ENCODE data around the gene UCKL1.
A peak's percentile ranks its signal among the peaks of the same experiment; 100 is the strongest.

Gene UCKL1

DNA sequence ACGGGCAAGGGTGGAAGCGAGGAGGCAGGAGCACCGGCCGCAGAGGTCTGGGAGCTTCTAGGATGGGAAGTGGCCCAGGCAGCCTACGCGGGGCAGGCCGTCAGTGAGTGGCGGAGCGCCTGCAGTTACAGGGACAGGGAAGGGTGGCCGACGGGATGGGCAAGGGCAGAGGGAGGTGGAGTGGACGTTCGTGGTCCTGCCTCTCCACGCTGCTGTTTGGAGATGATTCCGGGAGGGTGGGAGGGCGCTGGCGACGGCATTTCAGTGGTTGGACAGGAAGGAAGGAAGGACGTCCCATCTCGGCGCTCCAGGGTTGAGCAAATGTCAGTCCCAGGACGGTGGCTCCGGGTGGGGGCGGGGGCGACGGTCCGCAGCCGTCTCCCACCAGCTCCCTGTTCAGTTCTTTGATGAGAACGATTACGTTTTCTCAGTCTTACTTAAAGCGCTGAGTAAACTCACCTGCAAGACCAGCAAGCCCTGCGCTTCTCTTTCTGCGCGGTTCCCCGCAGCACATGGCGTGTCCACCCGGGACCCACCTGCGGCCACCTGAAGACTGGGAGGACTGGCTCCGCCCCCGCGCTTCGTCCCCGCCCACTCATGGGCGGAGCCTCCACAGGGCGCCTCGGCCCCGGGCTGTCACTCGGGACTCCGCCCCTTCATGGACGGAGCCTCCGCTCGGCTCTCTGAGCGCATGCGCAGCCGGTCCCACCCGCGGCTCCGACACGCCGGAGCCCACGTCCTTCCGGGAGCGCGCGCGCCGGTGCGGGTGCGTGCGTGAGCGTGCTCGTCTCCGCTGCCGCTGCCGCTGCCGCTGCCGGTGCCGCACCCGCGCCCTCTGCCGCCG lies 61.6 kb downstream of the UCKL1 start, which contains the start of gene DNAJC5:
DNAJC5 (plus strand) TSS at position 769 of the 844 bp plus-strand sequence. CDS start 33,220 bp downstream, outside the sequence.
- DNase-seq, result peak; percentile 34 to 97 (median 89)

DNA sequence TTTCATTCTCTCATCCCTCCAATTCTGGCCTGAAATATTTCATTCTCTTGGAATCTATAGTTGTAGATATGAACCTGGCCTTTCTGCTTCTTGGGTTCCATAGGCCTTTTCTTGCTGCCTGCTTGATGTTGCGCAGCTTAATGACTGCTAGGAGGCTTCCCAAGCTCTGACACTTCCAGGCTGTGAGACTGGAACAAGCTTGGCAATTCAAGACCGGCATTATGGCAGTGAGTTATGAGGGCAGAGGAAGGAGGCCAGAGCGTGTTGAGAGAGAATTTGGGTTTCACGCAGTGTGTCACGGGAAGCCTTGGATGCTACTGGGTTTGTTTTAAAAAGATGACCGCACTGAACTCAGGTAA lies 62.2 kb downstream of the UCKL1 start:
- DNase-seq, result peak in 1 of 56 donors; percentile 30

DNA sequence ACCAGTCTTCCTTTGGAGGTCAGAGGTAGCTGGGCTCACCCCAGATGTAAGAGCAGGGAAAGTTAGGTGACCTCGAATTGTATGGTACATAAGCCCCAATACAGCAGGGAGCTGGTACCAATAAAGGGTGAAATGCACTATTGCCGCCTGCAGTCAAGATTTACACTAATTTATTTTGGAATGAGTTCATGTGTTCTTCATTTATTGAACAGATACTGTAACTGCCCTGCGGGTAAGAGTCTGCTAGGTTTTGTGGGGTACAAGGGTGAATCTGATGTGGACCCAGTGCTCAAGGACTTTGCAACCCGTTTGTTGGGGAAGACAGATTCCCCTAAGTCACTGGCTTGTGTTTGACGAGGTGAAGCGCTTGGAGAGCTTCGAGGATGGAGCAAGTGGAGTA lies 63.8 kb downstream of the UCKL1 start:
- DNase-seq, result no peak

DNA sequence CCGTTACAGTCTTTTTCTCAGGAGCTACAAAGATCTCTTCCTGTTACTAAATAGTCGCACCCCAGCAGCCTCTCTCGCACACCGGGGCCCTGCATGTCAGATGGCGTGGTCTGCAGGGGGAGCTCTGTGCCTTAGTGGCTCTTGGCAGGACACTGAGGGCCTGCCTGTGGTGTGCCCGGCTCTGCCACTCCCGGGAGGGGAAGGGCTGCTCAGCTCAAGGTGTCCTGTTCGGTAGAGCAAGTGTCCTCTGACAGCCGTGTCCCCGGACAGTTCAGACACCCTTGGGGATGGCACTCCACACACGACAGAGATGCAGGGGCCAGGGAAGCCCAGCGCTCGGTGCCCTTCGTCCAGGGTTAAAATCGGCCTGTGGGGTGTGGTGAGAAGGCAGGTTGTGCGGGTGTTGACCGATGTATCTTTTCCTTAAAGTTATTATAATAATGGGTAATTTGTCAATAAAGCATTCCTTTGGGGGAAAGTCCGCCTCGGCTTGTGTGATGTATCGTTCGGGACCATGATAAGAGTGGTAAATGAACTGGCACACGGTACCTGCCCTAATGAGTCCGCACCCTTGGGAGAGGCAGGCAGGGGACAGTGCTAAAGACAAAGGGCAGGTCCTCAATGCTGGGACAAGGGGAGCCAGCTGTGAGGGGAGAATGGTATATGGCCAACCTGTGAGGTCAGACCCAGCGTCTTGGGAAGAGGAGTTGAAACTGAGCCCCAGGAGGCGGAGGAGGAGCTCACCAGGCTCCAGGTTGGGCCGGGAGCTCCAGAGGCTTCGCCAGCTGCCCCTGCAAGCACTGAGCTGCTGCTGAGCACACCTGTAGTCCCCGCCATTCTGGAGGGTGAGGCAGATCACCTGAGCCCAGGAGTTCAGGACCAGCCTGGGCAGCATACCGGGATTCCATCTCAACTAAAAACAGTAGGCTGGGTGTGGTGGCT lies 64.9 kb downstream of the UCKL1 start:
- no peak for DNase-seq

DNA sequence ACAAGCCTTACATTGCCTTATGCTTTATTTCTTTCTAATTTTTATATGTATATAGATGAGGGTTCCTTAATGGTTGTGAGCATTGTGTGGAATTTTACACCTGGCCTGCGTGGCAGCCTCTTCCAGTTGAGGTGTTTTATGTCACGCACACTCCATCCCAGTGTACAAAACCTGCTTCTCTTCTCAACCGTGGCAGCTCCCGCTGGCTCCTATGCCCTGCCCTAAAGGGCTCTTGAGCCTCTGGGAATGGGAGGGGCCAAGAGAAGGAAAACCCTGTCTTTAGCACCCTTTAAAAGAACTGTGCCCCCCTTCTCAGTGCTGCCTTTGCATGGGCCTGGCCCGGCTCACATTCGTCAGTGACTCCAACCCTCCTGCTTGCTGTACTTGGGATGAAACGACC lies 65.6 kb downstream of the UCKL1 start:
- DNase-seq, result no peak

DNA sequence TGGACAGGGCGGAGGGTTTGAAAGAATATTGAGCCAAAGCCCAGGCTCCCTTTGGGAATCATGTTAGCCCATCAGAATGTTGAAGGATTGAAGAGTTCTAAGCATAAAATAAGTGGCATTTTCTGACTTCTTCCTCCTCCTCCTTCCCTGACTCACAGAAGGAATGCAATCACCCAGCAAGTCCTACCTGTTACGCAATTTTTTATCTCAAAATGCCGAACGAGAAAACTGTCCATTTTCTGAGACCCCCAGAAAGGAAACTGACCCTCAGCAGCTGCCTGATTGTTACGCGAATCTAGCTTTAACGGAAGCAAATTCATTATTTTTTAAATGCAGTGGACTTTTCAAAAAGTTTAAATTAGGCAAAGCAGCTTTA lies 66.0 kb downstream of the UCKL1 start:
- no peak for DNase-seq
